CMK (cell line): ENCODE data around the gene GBGT1.
"Not testable (repeated sequence)": the region's sequence is repeated elsewhere in the genome, so short reads cannot be mapped to it uniquely, and the experiment has no call there.

Experiments used
- DNase-seq: peaks from one replicate; pipeline ENCODE4 v3.0.0-alpha.2; 2010; ENCODE audit warnings: low read depth

The GBGT1 gene

GRCh38 chr9:133195029-133195428 is 31.3 kb upstream of the GBGT1 start:
- no peak for DNase-seq

GRCh38 chr9:133194597-133194996 is 30.9 kb upstream of the GBGT1 start:
- DNase-seq, result no peak

GRCh38 chr9:133191989-133192388 is 28.3 kb upstream of the GBGT1 start:
- no peak for DNase-seq

DNA sequence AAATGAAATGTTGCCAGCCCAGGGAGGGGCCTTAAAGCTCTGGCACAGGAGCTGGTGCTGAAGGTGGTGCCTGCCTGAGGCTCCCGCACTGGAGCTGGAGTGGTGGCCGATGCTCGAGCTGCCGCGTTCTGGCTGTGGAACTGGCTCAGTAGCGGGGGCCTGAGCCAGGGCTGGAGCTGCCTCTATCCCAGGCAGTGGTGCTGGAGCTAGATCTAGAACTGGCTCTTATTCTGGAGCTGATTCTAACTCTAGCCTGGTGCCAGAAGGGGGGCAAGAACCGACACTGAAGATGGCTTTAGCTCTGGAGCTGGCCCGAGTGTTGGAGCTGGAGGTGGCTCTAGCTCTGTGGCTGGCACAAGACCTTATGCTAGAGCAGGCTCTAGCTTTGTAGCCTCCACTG is 26.1 kb upstream of the GBGT1 start:
- DNase-seq, result no peak

GRCh38 chr9:133188843-133189180 is 25.1 kb upstream of the GBGT1 start:
- DNase-seq, result no peak

- DNase-seq, result no peak
Observed at GRCh38 chr9:133188006-133188842, 24.5 kb upstream of the GBGT1 start.

- no peak for DNase-seq
Observed at GRCh38 chr9:133187561-133188005, 23.9 kb upstream of the GBGT1 start.

DNA sequence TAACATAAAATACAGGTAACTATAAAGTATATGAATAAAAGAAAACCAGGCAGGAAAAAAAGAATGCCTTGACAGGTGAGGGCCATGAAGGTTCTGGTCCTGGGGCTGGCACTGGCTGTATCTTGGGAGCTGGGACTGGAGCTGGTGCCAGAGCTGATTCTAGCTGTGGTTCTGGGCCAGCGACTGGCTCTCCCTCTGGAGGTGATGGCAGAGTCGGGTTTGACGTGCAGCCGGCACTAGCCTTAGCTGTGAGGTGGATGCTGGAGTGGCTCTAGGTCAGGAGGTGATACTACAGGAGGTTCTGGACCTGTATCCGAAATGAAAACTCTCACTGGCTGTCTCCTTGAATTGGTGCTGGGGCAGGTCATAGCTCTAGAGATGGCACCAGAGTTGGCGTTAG is 23.0 kb upstream of the GBGT1 start:
- DNase-seq, result no peak

GRCh38 chr9:133184971-133185370 is 21.3 kb upstream of the GBGT1 start:
- DNase-seq, result no peak

GRCh38 chr9:133182151-133182550 is 18.4 kb upstream of the GBGT1 start:
- no peak for DNase-seq

DNA sequence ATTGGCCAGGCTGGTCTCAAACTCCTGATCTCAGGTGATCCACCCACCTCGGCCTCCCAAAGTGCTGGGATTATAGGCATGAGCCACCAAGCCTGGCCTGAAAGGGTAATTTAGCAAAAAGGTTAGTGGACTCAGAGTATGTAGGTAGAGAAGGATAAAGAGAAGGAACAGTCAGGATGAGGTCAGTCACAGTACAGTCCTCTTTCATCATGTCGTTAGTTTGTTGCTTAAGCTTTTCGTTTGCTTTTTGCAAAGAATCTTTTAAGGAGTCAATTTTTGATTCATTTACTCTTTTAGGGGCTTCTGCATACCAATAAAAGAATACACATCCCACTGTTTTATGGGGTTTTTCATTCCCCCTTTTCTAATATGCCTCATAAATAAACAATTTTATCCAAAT is 17.8 kb upstream of the GBGT1 start:
- no peak for DNase-seq

GRCh38 chr9:133180953-133181352 is 17.2 kb upstream of the GBGT1 start:
- DNase-seq, result no peak

DNA sequence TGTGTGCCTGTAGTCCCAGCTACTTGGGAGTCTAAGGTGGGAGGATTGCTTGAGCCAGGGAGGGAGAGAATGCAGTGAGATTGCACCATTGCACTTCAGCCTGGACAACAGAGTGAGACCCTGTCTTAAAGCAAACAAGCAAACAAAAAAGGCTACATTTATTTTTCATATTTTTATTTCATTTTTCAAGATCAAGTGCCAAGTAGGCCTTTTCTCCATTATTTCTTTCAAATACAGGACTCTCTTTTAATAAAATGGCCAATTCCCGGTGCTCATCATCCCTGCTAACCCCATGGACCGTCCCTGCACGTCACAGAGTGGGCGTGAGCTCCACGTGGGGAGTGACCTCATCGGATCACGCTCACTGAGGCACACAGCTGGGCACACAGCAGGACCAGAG is 9.3 kb upstream of the GBGT1 start:
- DNase-seq, result no peak

DNA sequence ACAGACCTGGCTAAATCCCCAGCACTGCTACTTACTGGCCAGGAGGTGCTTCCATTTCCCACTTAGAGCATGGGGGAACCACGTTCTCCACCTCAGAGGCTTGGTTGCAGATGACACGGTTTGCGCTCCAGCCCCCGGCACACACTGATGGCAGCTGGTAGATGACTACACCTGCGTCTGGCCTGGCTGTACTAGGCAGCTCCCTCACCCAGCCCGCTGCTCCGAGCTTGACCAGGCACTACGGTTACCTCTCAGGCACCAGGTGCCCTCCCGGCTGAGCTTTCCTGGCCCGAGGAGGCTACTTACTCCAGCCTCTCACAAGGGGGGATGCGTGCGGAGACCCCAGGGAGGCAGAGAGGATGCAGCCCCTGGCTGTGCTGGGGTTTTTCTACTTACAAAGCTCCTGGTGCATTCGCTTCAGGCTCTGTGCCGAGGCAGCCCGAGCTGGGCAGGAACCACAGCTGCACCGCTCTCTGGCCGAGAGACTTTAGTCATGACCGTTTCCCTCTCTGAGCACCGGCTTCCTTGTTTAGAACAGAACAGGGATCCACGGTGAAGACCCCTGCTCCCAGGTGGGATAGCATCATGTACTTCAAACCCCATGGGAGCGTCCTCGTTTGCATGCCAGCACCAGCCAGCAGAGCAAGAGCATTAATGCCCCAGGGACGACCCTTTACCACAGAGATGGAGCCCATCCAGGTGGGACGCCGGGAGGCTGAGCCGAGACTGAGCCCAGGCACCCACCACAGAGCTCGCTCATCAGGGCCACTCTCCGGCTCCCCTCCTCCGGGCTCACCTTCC is 7.6 kb upstream of the GBGT1 start:
- no peak for DNase-seq

GRCh38 chr9:133170716-133171115 is 7.0 kb upstream of the GBGT1 start:
- no peak for DNase-seq

DNA sequence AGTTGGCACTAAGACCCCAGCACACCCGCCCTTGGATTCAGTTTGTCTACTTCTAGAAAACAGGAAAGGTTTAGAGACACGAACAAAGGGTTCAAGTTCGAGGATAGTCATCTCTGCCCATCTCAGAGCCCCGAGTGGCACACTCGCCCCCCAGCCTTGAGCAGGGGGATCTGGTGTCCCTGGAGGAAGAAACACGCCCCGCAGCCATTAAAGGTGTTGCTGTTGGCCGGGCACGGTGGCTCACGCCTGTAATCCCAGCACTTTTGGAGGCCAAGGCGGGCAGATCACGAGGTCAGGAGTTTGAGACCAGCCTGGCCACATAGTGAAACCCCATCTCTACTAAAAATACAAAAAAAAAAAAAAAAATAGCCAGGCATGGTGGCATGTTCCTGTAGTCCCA is 6.0 kb upstream of the GBGT1 start:
- not testable (repeated sequence) for DNase-seq

DNA sequence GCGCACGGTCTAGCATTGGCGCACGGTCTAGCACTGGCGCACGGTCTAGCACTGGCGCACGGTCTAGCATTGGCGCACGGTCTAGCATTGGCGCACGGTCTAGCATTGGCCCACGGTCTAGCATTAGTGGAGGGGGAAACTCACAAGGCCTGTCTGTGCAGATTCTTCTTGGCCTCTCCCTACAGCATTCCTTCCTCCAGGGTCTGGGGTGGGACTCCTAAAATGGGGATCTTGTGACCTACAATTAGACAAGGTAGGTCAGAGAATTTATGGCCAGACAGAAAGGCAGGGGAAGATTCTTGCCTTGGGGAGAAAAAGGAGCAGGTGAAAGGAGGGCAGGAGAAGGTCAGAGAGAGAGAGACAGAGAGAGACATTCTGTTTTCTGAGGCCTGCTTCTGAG is 5.4 kb upstream of the GBGT1 start:
- no peak for DNase-seq

GRCh38 chr9:133168432-133168831 is 4.7 kb upstream of the GBGT1 start:
- DNase-seq, result no peak

DNA sequence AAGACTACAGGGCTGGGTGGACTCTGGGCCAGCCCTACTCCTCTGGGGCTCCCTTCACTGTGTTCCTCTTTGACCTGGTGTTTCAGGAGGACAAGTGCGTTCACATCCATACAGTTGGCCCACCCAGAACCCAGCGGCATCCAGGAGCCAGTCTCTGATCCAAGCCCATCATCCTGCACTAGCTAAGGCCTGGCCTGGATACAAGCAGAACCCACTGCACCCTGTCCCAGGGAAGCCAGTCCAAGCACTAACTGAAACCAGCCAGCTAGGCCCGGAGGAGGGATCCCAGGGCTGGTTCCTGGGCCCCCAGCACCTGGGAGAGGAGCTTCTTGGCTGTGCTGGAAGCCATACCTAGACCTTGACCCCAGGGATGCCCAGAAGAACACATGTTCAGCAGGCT is 4.1 kb upstream of the GBGT1 start:
- DNase-seq, result no peak

- no peak for DNase-seq
Observed at GRCh38 chr9:133167096-133167730, 3.5 kb upstream of the GBGT1 start.

DNA sequence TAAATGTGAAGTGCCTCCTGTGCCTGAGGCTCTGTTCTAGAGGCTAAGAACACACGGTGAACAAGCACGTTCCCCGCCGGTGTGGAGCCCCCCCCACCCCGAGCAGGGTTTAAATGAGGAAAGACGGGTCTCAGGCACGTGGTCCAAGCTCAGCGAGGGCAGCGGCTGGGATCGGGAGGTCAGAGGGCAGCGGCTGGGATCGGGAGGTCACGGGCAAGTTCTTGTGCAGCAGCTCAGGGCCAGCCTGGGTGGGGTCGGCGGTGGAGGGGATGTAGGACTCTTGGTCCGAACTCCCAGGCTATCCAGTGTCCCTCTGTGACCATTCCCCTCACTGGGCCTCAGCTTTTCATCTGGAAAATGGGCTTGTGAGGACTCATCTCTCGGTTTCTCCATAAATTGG is 2.7 kb upstream of the GBGT1 start:
- DNase-seq, result no peak

GRCh38 chr9:133165452-133165730 is 1.7 kb upstream of the GBGT1 start:
- DNase-seq, result no peak

DNA sequence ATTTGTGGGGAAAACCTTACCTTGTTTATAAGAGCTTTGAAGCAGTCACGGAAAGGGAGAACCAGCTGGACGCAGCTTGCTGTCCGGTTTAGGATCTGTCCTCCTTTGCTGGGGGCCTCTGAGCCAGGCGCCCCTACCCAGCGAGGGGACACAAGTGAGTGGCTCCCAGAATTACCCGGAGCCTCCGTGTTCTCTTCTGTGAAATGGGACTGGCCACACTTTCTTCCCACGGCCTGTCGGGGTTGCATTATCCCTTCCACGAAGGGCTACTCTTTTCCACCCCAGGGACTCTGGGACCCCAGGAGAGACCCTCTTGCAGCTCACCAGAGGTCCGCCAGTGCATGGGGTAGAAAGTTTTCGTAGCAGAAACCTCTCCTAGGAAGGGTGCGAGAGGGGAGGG is 477 bp upstream of the GBGT1 start:
- DNase-seq, result no peak
